IMR-90 (cell line): ENCODE measurements around the gene EFNA5. TPM values are rescaled to one million over a fixed set of nuclear protein-coding genes. Genes with fewer than 3 reads are reported as not detected.
A peak's percentile ranks its signal among the peaks of the same experiment; 100 is the strongest.

Experiments
- ATAC-seq: fragments of 200-7000 bp; cut with Tn5 transposase; 2 replicates; pipeline ENCODE4 v1.9.1; 2020; ENCODE audit warnings: low read depth, mild to moderate bottlenecking, moderate library complexity
- BruUV-seq: library from RNA; stranded (reverse); fragments of 400-500 nt; replicated peaks from 2 replicates; lab custom pipeline; 2021; lab: Mats Ljungman, UMichigan
- CTCF ChIA-PET: fragments of 300-600 bp; formaldehyde crosslinking; extraction: SDS; loops from one replicate; lab custom pipeline; 2021; ENCODE audit warnings: antibody characterized with exemption; lab: Yijun Ruan, JAX
- POLR2A ChIA-PET: fragments of 300-600 bp; sonication (Branson Sonifier 250); formaldehyde crosslinking; loops from one replicate; lab custom pipeline; 2022; ENCODE audit warnings: antibody characterized with exemption; ENCODE audit not compliant: unreplicated experiment; lab: Charles Lee
- DNase-seq: peaks from one replicate; pipeline ENCODE4 v3.0.0; 2013
- H2AFZ ChIP-seq: replicated peaks from 2 replicates; pipeline ENCODE3; 2013; ENCODE audit warnings: low read length, mild to moderate bottlenecking; ENCODE audit not compliant: poor library complexity
- H2AK5ac ChIP-seq: 2 replicates; pipeline ENCODE4 v1.6.1; 2013; ENCODE audit warnings: low read depth, low read length, inconsistent platforms
- H2AK9ac ChIP-seq: replicated peaks from 2 replicates; pipeline ENCODE3; 2013; ENCODE audit warnings: mild to moderate bottlenecking, low read depth, low read length, moderate library complexity; ENCODE audit not compliant: poor library complexity
- H2BK120ac ChIP-seq: 2 replicates; pipeline ENCODE4 v1.6.1; 2013; ENCODE audit warnings: low read depth, low read length, inconsistent platforms
- H2BK15ac ChIP-seq: 3 replicates; pipeline ENCODE4 v1.6.1; 2013; ENCODE audit warnings: low read depth, low read length, inconsistent platforms
- H2BK20ac ChIP-seq: 2 replicates; pipeline ENCODE4 v1.6.1; 2013; ENCODE audit warnings: low read depth, mild to moderate bottlenecking, inconsistent platforms, low read length, moderate library complexity
- H2BK5ac ChIP-seq: 2 replicates; pipeline ENCODE4 v1.6.1; 2013; ENCODE audit warnings: mild to moderate bottlenecking, low read depth, low read length, inconsistent platforms; ENCODE audit not compliant: poor library complexity, severe bottlenecking
- H3K14ac ChIP-seq: replicated peaks from 2 replicates; pipeline ENCODE4 v1.6.1; 2013; ENCODE audit warnings: low read depth, low read length, inconsistent platforms
- H3K18ac ChIP-seq: 2 replicates; pipeline ENCODE4 v1.6.1; 2013; ENCODE audit warnings: low read depth, low read length, control low read depth
- H3K23ac ChIP-seq: 2 replicates; pipeline ENCODE4 v1.6.1; 2013; ENCODE audit warnings: low read depth, low read length, inconsistent platforms
- H3K27ac ChIP-seq: 2 replicates; pipeline ENCODE4 v1.5.1; 2013; ENCODE audit warnings: mild to moderate bottlenecking, control low read depth, low read length; ENCODE audit not compliant: insufficient read depth
- H3K27me3 ChIP-seq: 2 replicates; pipeline ENCODE4 v1.6.1; 2013; ENCODE audit warnings: low read length; ENCODE audit not compliant: control insufficient read depth, insufficient read depth
- H3K36me3 ChIP-seq: 2 replicates; pipeline ENCODE4 v1.6.1; 2013; ENCODE audit warnings: low read length, mixed read lengths; ENCODE audit not compliant: control insufficient read depth, insufficient read depth
- H3K4ac ChIP-seq: 2 replicates; pipeline ENCODE4 v1.6.1; 2013; ENCODE audit warnings: low read depth, low read length, inconsistent platforms
- H3K4me1 ChIP-seq: 2 replicates; pipeline ENCODE4 v1.6.1; 2013; ENCODE audit warnings: low read length, mixed read lengths; ENCODE audit not compliant: control insufficient read depth, insufficient read depth
- H3K4me2 ChIP-seq: 2 replicates; pipeline ENCODE4 v1.6.1; 2013; ENCODE audit warnings: low read depth, mild to moderate bottlenecking, control low read depth, low read length, moderate library complexity
- H3K4me3 ChIP-seq: 2 replicates; pipeline ENCODE4 v1.5.1; 2013; ENCODE audit warnings: low read depth, mild to moderate bottlenecking, control low read depth, low read length, moderate library complexity; ENCODE audit not compliant: insufficient read depth
- H3K56ac ChIP-seq: 2 replicates; pipeline ENCODE4 v1.6.1; 2013; ENCODE audit warnings: low read length, inconsistent platforms; ENCODE audit not compliant: insufficient read depth; ENCODE audit errors: extremely low read depth
- H3K79me1 ChIP-seq, 2 experiments: 2 replicates each; pipeline ENCODE4 v1.6.1; 2013; ENCODE audit warnings: low read length in 2 of 2, inconsistent platforms in 1 of 2, low read depth in 1 of 2
- H3K9ac ChIP-seq: 2 replicates; pipeline ENCODE4 v1.6.1; 2013; ENCODE audit warnings: low read depth, low read length, control low read depth
- H3K9me1 ChIP-seq: 2 replicates; pipeline ENCODE4 v1.6.1; 2013; ENCODE audit warnings: low read length, inconsistent platforms; ENCODE audit not compliant: insufficient read depth
- H3K9me3 ChIP-seq: 2 replicates; pipeline ENCODE4 v1.6.1; 2013; ENCODE audit warnings: low read length; ENCODE audit not compliant: control insufficient read depth, insufficient read depth
- H4K20me1 ChIP-seq: 2 replicates; pipeline ENCODE4 v1.6.1; 2013; ENCODE audit warnings: low read length, inconsistent platforms; ENCODE audit not compliant: insufficient read depth
- H4K5ac ChIP-seq: 2 replicates; pipeline ENCODE4 v1.6.1; 2013; ENCODE audit warnings: mild to moderate bottlenecking, low read depth, low read length, control low read depth
- H4K8ac ChIP-seq, 2 experiments: 2 replicates each; pipeline ENCODE4 v1.6.1; 2013; ENCODE audit warnings: low read depth in 2 of 2, low read length in 2 of 2, control low read depth in 1 of 2, inconsistent platforms in 1 of 2
- H4K91ac ChIP-seq: 2 replicates; pipeline ENCODE4 v1.6.1; 2013; ENCODE audit warnings: low read depth, low read length, inconsistent platforms; ENCODE audit not compliant: insufficient read depth
- BHLHE40 ChIP-seq: fragments of 150-350 bp; IDR thresholded peaks from 2 replicates; pipeline ENCODE4 v1.6.1; 2016; ENCODE audit warnings: mild to moderate bottlenecking, low read depth, low read length
- MAFK ChIP-seq: IDR thresholded peaks from 2 replicates; pipeline ENCODE4 v1.6.1; 2012; ENCODE audit warnings: low read depth, low read length, improper control_type of control experiment
- USF2 ChIP-seq: fragments of 150-350 bp; IDR thresholded peaks from 2 replicates; pipeline ENCODE4 v1.6.1; 2017; ENCODE audit warnings: mild to moderate bottlenecking, antibody characterized with exemption, low read length, low read depth
- WGBS, 2 experiments: methylation state at CpG; one replicate each; pipeline versions ENCODE4 v1.1.5 to v1.1.7; 2013; ENCODE audit warnings: missing lambda C conversion rate in 2 of 2; ENCODE audit not compliant: insufficient read length in 1 of 2; ENCODE audit errors: extremely low coverage in 2 of 2; 5-methylcytosine and 5-hydroxymethylcytosine counted together
- dilution Hi-C: fragments of 300-500 bp; cut with HindIII; formaldehyde crosslinking; loops from one replicate; pipeline ENCODE4 v1.14.3; 2018; ENCODE audit warnings: low sequenced_read_pairs; ENCODE audit not compliant: unreplicated experiment
- in situ Hi-C: fragments of 300-500 bp; cut with MboI; formaldehyde crosslinking; loops from 3 replicates; pipeline ENCODE4 v1.14.3; 2019; ENCODE audit warnings: low sequenced_read_pairs, inconsistent platforms, mixed read lengths
- intact Hi-C: fragments of 100-400 bp; cut with micrococcal nuclease; formaldehyde crosslinking; loops from 2 replicates; pipeline ENCODE4 v1.10.0; 2022
- polyA plus RNA-seq, 3 experiments: library from polyadenylated mRNA; depleted of rRNA; stranded (reverse); fragments of >200 nt; gene quantifications; 2 replicates each; pipeline ENCODE4 v1.2.3, GENCODE V29; 2012; ENCODE audit warnings: low replicate concordance in 1 of 3
- total RNA-seq: library from RNA; depleted of rRNA; stranded (reverse); fragments of >200 nt; gene quantifications from 2 replicates; pipeline ENCODE4 v1.2.3, GENCODE V29; 2012

EFNA5 gene
- total and polyA plus RNA-seq, 2 of the 4 experiments (the other 2 are of a cell fraction): 1.5 to 1.6 TPM

DNA sequence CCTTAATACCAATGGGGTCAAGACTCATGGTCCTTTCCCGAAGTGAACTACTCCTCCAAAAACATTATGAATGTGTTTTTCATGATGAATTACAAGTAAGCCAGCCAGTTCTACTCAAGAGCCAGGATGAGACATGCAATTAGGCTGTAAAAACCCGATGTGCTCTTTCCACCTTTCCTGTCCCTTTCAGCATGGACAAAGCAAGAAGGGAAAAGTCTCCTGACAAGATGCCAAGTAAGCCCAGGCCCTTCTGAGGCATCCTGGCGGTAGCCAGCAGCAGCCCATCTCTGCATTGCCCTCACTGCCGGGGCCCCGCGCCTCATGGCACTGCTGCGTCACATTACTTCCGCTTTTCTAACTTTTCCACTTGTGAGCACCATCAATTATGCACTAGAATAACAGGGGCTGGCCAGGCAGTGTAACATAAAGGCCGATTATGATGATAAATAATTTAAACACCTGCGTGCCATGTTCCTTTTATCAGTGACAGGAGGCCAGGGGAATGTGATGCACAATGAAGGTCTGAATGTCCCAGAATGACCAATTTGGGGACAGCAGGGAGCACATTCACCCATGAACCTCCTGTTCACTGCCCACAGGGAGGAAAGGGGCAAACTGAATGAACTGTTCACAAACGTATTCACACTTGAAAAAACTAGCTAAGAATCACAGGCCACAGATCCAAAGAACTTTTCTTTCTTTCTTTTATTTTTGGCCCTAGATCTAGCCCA is 37.4 kb downstream of the EFNA5 start:
- no peaks in the 10 kb centered on the region; a peak in 1 of 4 replicates for H3K79me1 ChIP-seq
- no peak overlapping the region for H3K27ac ChIP-seq
- H2AFZ ChIP-seq: no peak overlapping the region
- no peak overlapping the region for H2AK5ac ChIP-seq
- H2AK9ac ChIP-seq: no peak overlapping the region
- no peak overlapping the region for H4K91ac ChIP-seq
- no peaks in the 10 kb centered on the region; the same call in 1 of the 2 replicates for H4K20me1 ChIP-seq
- H3K4me1 ChIP-seq: no peaks in the 10 kb centered on the region
- H3K4me3 ChIP-seq: no peak overlapping the region
- DNase-seq (peak; percentile 3), ATAC-seq (no peak)
- H2BK120ac ChIP-seq: no peak overlapping the region
- peak overlapping the region; percentile 44; the same call in 1 of the 2 replicates for H3K14ac ChIP-seq
- H2BK20ac ChIP-seq: no peak overlapping the region
- BruUV-seq: no TSS peak
- ChIA-PET CTCF (no interaction called here), POLR2A (no interaction called here)
- 91% methylated on average over 4 of the region's 11 CpGs; no CpG with 5 or more reads in 1 of the 2 experiments for WGBS, 2 experiments
- no peaks in the 10 kb centered on the region for H3K36me3 ChIP-seq
- no peak overlapping the region for H3K4ac ChIP-seq
- no peak overlapping the region for H4K8ac ChIP-seq
- no peak for TF ChIP-seq MAFK
- no peak for TF ChIP-seq BHLHE40
- TF ChIP-seq USF2: no peak
- H2BK5ac ChIP-seq: no peak overlapping the region
- intact Hi-C loops (no loop called here), dilution Hi-C loops (no loop called here), in situ Hi-C loops (no loop called here)
- H3K23ac ChIP-seq: no peak overlapping the region
- no peaks in the 10 kb centered on the region for H3K9me3 ChIP-seq
- H3K27me3 ChIP-seq: no peaks in the 10 kb centered on the region
- H3K18ac ChIP-seq: no peak overlapping the region
- H4K5ac ChIP-seq: no peak overlapping the region
- no peaks in the 10 kb centered on the region for H3K9me1 ChIP-seq
- no peak overlapping the region for H3K4me2 ChIP-seq
- no peak overlapping the region for H3K56ac ChIP-seq
- H2BK15ac ChIP-seq: no peak overlapping the region
- no peak overlapping the region for H3K9ac ChIP-seq
